Globus pallidus (tissue), 1 donor: ENCODE measurements around the gene PDZK1.
"Not testable (repeated sequence)": the region's sequence is repeated elsewhere in the genome, so short reads cannot be mapped to it uniquely, and the experiment has no call there.

Experiments used
- DNase-seq: peaks from one replicate; pipeline ENCODE4 v3.0.0-alpha.2; 2015; ENCODE audit warnings: low spot score

Gene PDZK1

DNA sequence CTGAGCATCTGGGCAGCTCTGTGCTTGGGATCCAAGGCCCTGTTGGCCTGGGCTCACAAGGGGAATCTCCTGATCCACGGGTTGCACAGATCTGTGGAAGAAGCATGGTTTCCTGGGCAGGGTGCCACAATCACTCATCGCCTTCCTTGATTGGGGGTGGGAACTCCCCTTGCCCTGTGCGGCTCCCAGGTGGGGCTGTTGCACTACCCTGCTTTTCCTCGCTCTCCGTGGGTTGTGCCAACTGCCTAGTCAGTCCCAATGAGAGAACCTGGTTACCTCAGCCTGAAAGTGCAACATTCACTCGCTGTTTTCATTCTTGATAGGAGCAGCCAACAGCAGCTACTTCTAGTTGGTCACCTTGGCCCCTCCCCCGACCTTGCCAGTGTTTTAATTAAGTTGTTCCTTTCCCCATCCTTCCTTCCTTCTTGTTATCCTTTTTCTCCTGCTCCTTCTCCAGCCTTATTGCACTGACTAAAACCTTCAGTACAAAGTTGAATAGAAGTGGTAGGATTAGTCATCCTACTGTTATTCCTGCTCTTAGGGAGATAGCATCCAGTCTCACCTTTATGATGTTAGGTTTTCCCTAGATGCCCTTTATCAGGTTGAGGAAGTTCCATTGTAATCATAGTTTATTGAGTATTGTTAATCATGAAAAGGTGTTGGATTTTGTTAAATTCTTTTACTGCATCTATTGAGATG lies 50.8 kb downstream of the PDZK1 start:
- DNase-seq, result not testable (repeated sequence)

DNA sequence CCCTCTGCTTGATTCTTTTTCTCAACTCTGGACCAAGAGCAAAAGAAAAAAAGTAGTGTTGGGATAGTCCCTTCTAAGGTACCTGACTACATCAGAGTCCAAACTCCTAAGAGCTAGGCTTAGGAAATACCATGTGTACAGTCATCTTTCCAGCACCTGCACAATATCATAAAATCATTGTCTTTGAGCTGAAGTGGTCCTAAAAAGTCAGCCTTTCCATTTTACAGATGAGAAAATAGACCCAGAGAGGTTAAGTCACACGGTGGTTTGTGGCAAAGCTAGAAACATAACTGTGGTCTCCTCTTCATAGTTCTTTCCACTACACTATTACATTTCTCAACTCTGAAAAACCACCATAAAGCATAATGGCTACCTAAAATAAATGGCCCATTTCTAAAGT lies 63.2 kb downstream of the PDZK1 start:
- DNase-seq, result not testable (repeated sequence)

DNA sequence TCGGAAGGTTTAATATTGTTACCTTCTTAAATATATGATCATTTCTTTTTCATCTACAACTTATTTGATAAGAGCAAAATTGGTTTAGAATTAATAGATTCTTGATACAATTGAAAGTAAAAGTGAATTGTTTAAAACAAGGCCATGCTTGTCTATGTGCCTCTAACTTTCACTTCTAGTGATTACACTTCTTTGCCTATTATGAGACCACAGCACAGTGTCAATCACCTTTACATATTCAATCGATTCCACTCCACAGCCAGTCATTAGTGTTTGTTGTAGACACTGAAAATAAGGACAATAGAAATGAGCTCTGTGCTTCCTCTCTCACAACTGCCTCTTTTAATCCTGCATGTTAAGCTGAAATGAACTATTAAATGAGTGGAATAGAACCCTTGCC lies 65.3 kb downstream of the PDZK1 start:
- not testable (repeated sequence) for DNase-seq

DNA sequence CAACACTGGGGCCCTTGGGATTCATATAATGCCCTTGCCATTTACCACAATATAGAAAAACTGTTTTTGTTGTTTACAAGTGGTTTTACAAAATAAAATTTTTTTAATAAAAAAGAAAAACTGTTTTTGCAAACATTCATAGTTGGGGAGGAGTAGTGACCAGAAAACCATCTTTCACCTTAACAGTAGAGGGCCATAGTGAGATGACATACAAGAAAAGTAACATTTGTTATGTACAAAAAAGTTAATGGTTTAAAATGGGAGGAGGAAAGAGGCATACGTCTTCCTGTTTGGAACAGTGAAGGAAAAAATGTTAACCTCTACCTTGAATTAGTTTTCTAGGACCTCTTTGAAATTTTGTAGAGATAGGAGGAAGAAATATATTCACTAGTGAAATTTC lies 70.9 kb downstream of the PDZK1 start:
- not testable (repeated sequence) for DNase-seq

DNA sequence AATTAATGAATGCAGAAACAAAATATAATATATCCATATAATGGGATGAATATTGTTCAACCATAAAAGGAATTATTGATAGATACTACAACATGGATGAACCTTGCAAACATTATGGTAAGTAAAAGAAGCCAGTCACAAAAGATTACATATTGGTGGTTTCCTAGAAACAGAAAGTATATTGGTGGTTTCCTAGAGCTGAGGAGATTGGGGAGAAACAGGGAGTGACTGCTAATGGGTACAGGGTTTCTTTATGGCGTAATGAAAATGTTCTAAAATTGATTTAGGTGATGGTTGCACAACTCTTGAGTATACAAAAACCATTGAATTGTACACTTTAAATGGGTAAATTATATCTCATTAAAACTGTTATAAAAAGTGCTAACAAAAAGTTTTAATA lies 85.0 kb downstream of the PDZK1 start:
- DNase-seq, result not testable (repeated sequence)
